IMR-90 (cell line): Measurements from ENCODE around the gene COG3. TPM values are rescaled to one million over a fixed set of nuclear protein-coding genes. Genes with fewer than 3 reads are reported as not detected.

Experiments
- ATAC-seq: fragments of 200-7000 bp; cut with Tn5 transposase; 2 replicates; pipeline ENCODE4 v1.9.1; 2020; ENCODE audit warnings: low read depth, mild to moderate bottlenecking, moderate library complexity
- BruUV-seq: library from RNA; stranded (reverse); fragments of 400-500 nt; replicated peaks from 2 replicates; lab custom pipeline; 2021; lab: Mats Ljungman, UMichigan
- CTCF ChIA-PET: fragments of 300-600 bp; formaldehyde crosslinking; extraction: SDS; loops from one replicate; lab custom pipeline; 2021; ENCODE audit warnings: antibody characterized with exemption; lab: Yijun Ruan, JAX
- POLR2A ChIA-PET: fragments of 300-600 bp; sonication (Branson Sonifier 250); formaldehyde crosslinking; loops from one replicate; lab custom pipeline; 2022; ENCODE audit warnings: antibody characterized with exemption; ENCODE audit not compliant: unreplicated experiment; lab: Charles Lee
- DNase-seq: peaks from one replicate; pipeline ENCODE4 v3.0.0; 2013
- H2AFZ ChIP-seq: replicated peaks from 2 replicates; pipeline ENCODE3; 2013; ENCODE audit warnings: low read length, mild to moderate bottlenecking; ENCODE audit not compliant: poor library complexity
- H2AK5ac ChIP-seq: 2 replicates; pipeline ENCODE4 v1.6.1; 2013; ENCODE audit warnings: low read depth, low read length, inconsistent platforms
- H2AK9ac ChIP-seq: replicated peaks from 2 replicates; pipeline ENCODE3; 2013; ENCODE audit warnings: mild to moderate bottlenecking, low read depth, low read length, moderate library complexity; ENCODE audit not compliant: poor library complexity
- H2BK120ac ChIP-seq: 2 replicates; pipeline ENCODE4 v1.6.1; 2013; ENCODE audit warnings: low read depth, low read length, inconsistent platforms
- H2BK15ac ChIP-seq: 3 replicates; pipeline ENCODE4 v1.6.1; 2013; ENCODE audit warnings: low read depth, low read length, inconsistent platforms
- H2BK20ac ChIP-seq: 2 replicates; pipeline ENCODE4 v1.6.1; 2013; ENCODE audit warnings: low read depth, mild to moderate bottlenecking, inconsistent platforms, low read length, moderate library complexity
- H2BK5ac ChIP-seq: 2 replicates; pipeline ENCODE4 v1.6.1; 2013; ENCODE audit warnings: mild to moderate bottlenecking, low read depth, low read length, inconsistent platforms; ENCODE audit not compliant: poor library complexity, severe bottlenecking
- H3K14ac ChIP-seq: replicated peaks from 2 replicates; pipeline ENCODE4 v1.6.1; 2013; ENCODE audit warnings: low read depth, low read length, inconsistent platforms
- H3K18ac ChIP-seq: 2 replicates; pipeline ENCODE4 v1.6.1; 2013; ENCODE audit warnings: low read depth, low read length, control low read depth
- H3K23ac ChIP-seq: 2 replicates; pipeline ENCODE4 v1.6.1; 2013; ENCODE audit warnings: low read depth, low read length, inconsistent platforms
- H3K27ac ChIP-seq: 2 replicates; pipeline ENCODE4 v1.5.1; 2013; ENCODE audit warnings: mild to moderate bottlenecking, control low read depth, low read length; ENCODE audit not compliant: insufficient read depth
- H3K27me3 ChIP-seq: 2 replicates; pipeline ENCODE4 v1.6.1; 2013; ENCODE audit warnings: low read length; ENCODE audit not compliant: control insufficient read depth, insufficient read depth
- H3K36me3 ChIP-seq: 2 replicates; pipeline ENCODE4 v1.6.1; 2013; ENCODE audit warnings: low read length, mixed read lengths; ENCODE audit not compliant: control insufficient read depth, insufficient read depth
- H3K4ac ChIP-seq: 2 replicates; pipeline ENCODE4 v1.6.1; 2013; ENCODE audit warnings: low read depth, low read length, inconsistent platforms
- H3K4me1 ChIP-seq: 2 replicates; pipeline ENCODE4 v1.6.1; 2013; ENCODE audit warnings: low read length, mixed read lengths; ENCODE audit not compliant: control insufficient read depth, insufficient read depth
- H3K4me2 ChIP-seq: 2 replicates; pipeline ENCODE4 v1.6.1; 2013; ENCODE audit warnings: low read depth, mild to moderate bottlenecking, control low read depth, low read length, moderate library complexity
- H3K4me3 ChIP-seq: 2 replicates; pipeline ENCODE4 v1.5.1; 2013; ENCODE audit warnings: low read depth, mild to moderate bottlenecking, control low read depth, low read length, moderate library complexity; ENCODE audit not compliant: insufficient read depth
- H3K56ac ChIP-seq: 2 replicates; pipeline ENCODE4 v1.6.1; 2013; ENCODE audit warnings: low read length, inconsistent platforms; ENCODE audit not compliant: insufficient read depth; ENCODE audit errors: extremely low read depth
- H3K79me1 ChIP-seq, 2 experiments: 2 replicates each; pipeline ENCODE4 v1.6.1; 2013; ENCODE audit warnings: low read length in 2 of 2, inconsistent platforms in 1 of 2, low read depth in 1 of 2
- H3K9ac ChIP-seq: 2 replicates; pipeline ENCODE4 v1.6.1; 2013; ENCODE audit warnings: low read depth, low read length, control low read depth
- H3K9me1 ChIP-seq: 2 replicates; pipeline ENCODE4 v1.6.1; 2013; ENCODE audit warnings: low read length, inconsistent platforms; ENCODE audit not compliant: insufficient read depth
- H3K9me3 ChIP-seq: 2 replicates; pipeline ENCODE4 v1.6.1; 2013; ENCODE audit warnings: low read length; ENCODE audit not compliant: control insufficient read depth, insufficient read depth
- H4K20me1 ChIP-seq: 2 replicates; pipeline ENCODE4 v1.6.1; 2013; ENCODE audit warnings: low read length, inconsistent platforms; ENCODE audit not compliant: insufficient read depth
- H4K5ac ChIP-seq: 2 replicates; pipeline ENCODE4 v1.6.1; 2013; ENCODE audit warnings: mild to moderate bottlenecking, low read depth, low read length, control low read depth
- H4K8ac ChIP-seq, 2 experiments: 2 replicates each; pipeline ENCODE4 v1.6.1; 2013; ENCODE audit warnings: low read depth in 2 of 2, low read length in 2 of 2, control low read depth in 1 of 2, inconsistent platforms in 1 of 2
- H4K91ac ChIP-seq: 2 replicates; pipeline ENCODE4 v1.6.1; 2013; ENCODE audit warnings: low read depth, low read length, inconsistent platforms; ENCODE audit not compliant: insufficient read depth
- BHLHE40 ChIP-seq: fragments of 150-350 bp; IDR thresholded peaks from 2 replicates; pipeline ENCODE4 v1.6.1; 2016; ENCODE audit warnings: mild to moderate bottlenecking, low read depth, low read length
- CEBPB ChIP-seq: IDR thresholded peaks from 2 replicates; pipeline ENCODE4 v1.6.1; 2012; ENCODE audit warnings: low read depth, low read length, improper control_type of control experiment
- CHD1 ChIP-seq: IDR thresholded peaks from 2 replicates; pipeline ENCODE4 v1.6.1; 2012; ENCODE audit warnings: low read depth, low read length, improper control_type of control experiment
- CTCF ChIP-seq: conservative IDR thresholded peaks from 2 replicates; pipeline ENCODE4 v1.5.1; 2012; ENCODE audit warnings: mild to moderate bottlenecking, low read depth, low read length, improper control_type of control experiment
- ELK1 ChIP-seq: fragments of 150-350 bp; IDR thresholded peaks from 2 replicates; pipeline ENCODE4 v1.6.1; 2016; ENCODE audit warnings: low read depth, mild to moderate bottlenecking, low read length, moderate library complexity, borderline replicate concordance
- FOS ChIP-seq: fragments of 150-350 bp; IDR thresholded peaks from 2 replicates; pipeline ENCODE4 v1.6.1; 2016; ENCODE audit warnings: low read depth, low read length
- MAFK ChIP-seq: IDR thresholded peaks from 2 replicates; pipeline ENCODE4 v1.6.1; 2012; ENCODE audit warnings: low read depth, low read length, improper control_type of control experiment
- MAZ ChIP-seq: IDR thresholded peaks from 2 replicates; pipeline ENCODE4 v1.6.1; 2012; ENCODE audit warnings: low read depth, mild to moderate bottlenecking, low read length, improper control_type of control experiment, moderate library complexity, borderline replicate concordance
- MXI1 ChIP-seq: IDR thresholded peaks from 2 replicates; pipeline ENCODE4 v1.6.1; 2012; ENCODE audit warnings: low read depth, mild to moderate bottlenecking, low read length, moderate library complexity, borderline replicate concordance
- NFE2L2 ChIP-seq: fragments of 150-350 bp; IDR thresholded peaks from 2 replicates; pipeline ENCODE4 v1.6.1; 2016; ENCODE audit warnings: low read depth, mild to moderate bottlenecking, low read length
- POLR2A ChIP-seq: IDR thresholded peaks from 2 replicates; pipeline ENCODE4 v1.6.1; 2012; ENCODE audit warnings: mild to moderate bottlenecking, low read depth, low read length
- RAD21 ChIP-seq: IDR thresholded peaks from 2 replicates; pipeline ENCODE4 v1.6.1; 2012; ENCODE audit warnings: low read length, improper control_type of control experiment
- RCOR1 ChIP-seq: IDR thresholded peaks from 2 replicates; pipeline ENCODE4 v1.6.1; 2012; ENCODE audit warnings: mild to moderate bottlenecking, low read length, improper control_type of control experiment; ENCODE audit not compliant: insufficient replicate concordance
- RFX5 ChIP-seq: IDR thresholded peaks from 2 replicates; pipeline ENCODE4 v1.8.0; 2012; ENCODE audit warnings: low read depth, mild to moderate bottlenecking, low read length, moderate library complexity
- SMC3 ChIP-seq: fragments of 150-350 bp; IDR thresholded peaks from 2 replicates; pipeline ENCODE4 v1.6.1; 2016; ENCODE audit warnings: low read depth, mild to moderate bottlenecking, antibody characterized with exemption, low read length, moderate library complexity
- WGBS, 2 experiments: methylation state at CpG; one replicate each; pipeline versions ENCODE4 v1.1.5 to v1.1.7; 2013; ENCODE audit warnings: missing lambda C conversion rate in 2 of 2; ENCODE audit not compliant: insufficient read length in 1 of 2; ENCODE audit errors: extremely low coverage in 2 of 2; 5-methylcytosine and 5-hydroxymethylcytosine counted together
- dilution Hi-C: fragments of 300-500 bp; cut with HindIII; formaldehyde crosslinking; loops from one replicate; pipeline ENCODE4 v1.14.3; 2018; ENCODE audit warnings: low sequenced_read_pairs; ENCODE audit not compliant: unreplicated experiment
- in situ Hi-C: fragments of 300-500 bp; cut with MboI; formaldehyde crosslinking; loops from 3 replicates; pipeline ENCODE4 v1.14.3; 2019; ENCODE audit warnings: low sequenced_read_pairs, inconsistent platforms, mixed read lengths
- intact Hi-C: fragments of 100-400 bp; cut with micrococcal nuclease; formaldehyde crosslinking; loops from 2 replicates; pipeline ENCODE4 v1.10.0; 2022
- polyA plus RNA-seq, 3 experiments: library from polyadenylated mRNA; depleted of rRNA; stranded (reverse); fragments of >200 nt; gene quantifications; 2 replicates each; pipeline ENCODE4 v1.2.3, GENCODE V29; 2012; ENCODE audit warnings: low replicate concordance in 1 of 3
- total RNA-seq: library from RNA; depleted of rRNA; stranded (reverse); fragments of >200 nt; gene quantifications from 2 replicates; pipeline ENCODE4 v1.2.3, GENCODE V29; 2012
- TF ChIP-seq, protein P1 (sequence below): fragments of 150-350 bp; IDR thresholded peaks from 2 replicates; pipeline ENCODE4 v1.6.1; 2017; ENCODE audit warnings: mild to moderate bottlenecking, antibody characterized with exemption, low read length, low read depth

Gene COG3
- total and polyA plus RNA-seq, 2 of the 4 experiments (the other 2 are of a cell fraction): 21.7 to 31.9 TPM

DNA sequence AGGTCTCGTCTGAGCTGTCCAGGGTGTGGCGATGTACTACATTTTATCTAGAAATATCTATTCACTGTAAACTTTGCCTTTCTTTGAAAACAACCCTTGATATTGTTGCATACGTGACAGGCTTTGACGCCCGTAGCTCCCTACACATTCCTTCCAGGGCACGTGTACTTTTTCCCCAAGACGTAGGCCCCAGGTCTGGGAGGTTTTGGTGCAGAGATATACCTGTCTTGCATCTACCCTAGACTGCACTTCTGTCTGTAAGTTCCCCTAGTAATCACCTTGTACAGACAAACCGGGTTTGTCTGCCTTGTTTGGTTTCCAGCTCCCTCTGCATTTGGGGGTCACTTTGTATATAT is 81.6 kb downstream of the COG3 start:
- H2BK120ac ChIP-seq: no peak overlapping the region
- no peaks in the 10 kb centered on the region for H3K79me1 ChIP-seq
- H3K18ac ChIP-seq: no peak overlapping the region
- no peaks in the 10 kb centered on the region for H3K9me3 ChIP-seq
- H3K4me3 ChIP-seq: no peak overlapping the region
- in situ Hi-C loops: no loop called here
- H3K27ac ChIP-seq: no peak overlapping the region
- H3K4ac ChIP-seq: no peak overlapping the region
- no peak overlapping the region for H2AK9ac ChIP-seq
- no peaks in the 10 kb centered on the region for H3K9me1 ChIP-seq
- TF ChIP-seq RCOR1 (no peak), CEBPB (no peak), CTCF (no peak), POLR2A (no peak), RFX5 (no peak), SMC3 (no peak), MAZ (no peak), ELK1 (no peak), MXI1 (no peak), RAD21 (no peak), BHLHE40 (no peak), FOS (no peak), CHD1 (no peak), NFE2L2 (no peak), MAFK (no peak)
- TF ChIP-seq, protein P1, sequence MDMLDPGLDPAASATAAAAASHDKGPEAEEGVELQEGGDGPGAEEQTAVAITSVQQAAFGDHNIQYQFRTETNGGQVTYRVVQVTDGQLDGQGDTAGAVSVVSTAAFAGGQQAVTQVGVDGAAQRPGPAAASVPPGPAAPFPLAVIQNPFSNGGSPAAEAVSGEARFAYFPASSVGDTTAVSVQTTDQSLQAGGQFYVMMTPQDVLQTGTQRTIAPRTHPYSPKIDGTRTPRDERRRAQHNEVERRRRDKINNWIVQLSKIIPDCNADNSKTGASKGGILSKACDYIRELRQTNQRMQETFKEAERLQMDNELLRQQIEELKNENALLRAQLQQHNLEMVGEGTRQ: no peak
- H2AK5ac ChIP-seq: no peak overlapping the region
- no TSS peak for BruUV-seq
- H3K9ac ChIP-seq: no peak overlapping the region
- no peak overlapping the region for H4K91ac ChIP-seq
- no peaks in the 10 kb centered on the region for H3K4me1 ChIP-seq
- no peak overlapping the region for H3K56ac ChIP-seq
- no peak overlapping the region for H4K5ac ChIP-seq
- DNase-seq (no peak), ATAC-seq (no peak)
- CTCF ChIA-PET: no interaction called here
- H2AFZ ChIP-seq: no peak overlapping the region
- H2BK20ac ChIP-seq: no peak overlapping the region
- intact Hi-C loops: no loop called here
- no peak overlapping the region for H4K8ac ChIP-seq
- H2BK5ac ChIP-seq: no peak overlapping the region
- no peaks in the 10 kb centered on the region for H4K20me1 ChIP-seq
- dilution Hi-C loops: no loop called here
- no peak overlapping the region for H3K4me2 ChIP-seq
- peaks cover 22% of the 10 kb centered on the region for H3K27me3 ChIP-seq
- H3K14ac ChIP-seq: no peak overlapping the region
- no peaks in the 10 kb centered on the region for H3K36me3 ChIP-seq
- H3K23ac ChIP-seq: no peak overlapping the region
- WGBS, 2 experiments: no CpG with 5 or more reads among the region's 8 CpGs
- no peak overlapping the region for H2BK15ac ChIP-seq
- POLR2A ChIA-PET: no interaction called here
